Measurements from ENCODE around the gene ARHGAP9. TPM values are rescaled to one million over a fixed set of nuclear protein-coding genes. Genes with fewer than 3 reads are reported as not detected.
A peak's percentile ranks its signal among the peaks of the same experiment; 100 is the strongest.
"Not testable (repeated sequence)": the region's sequence is repeated elsewhere in the genome, so short reads cannot be mapped to it uniquely, and the experiment has no call there.

Gene ARHGAP9
- total RNA-seq, 4 donors from 2014 or later = 16.5 to 220 (median 28.2) TPM

- Histone ChIP-seq H3K4me1 (peaks cover 0 to 22% (median 9%) of the 10 kb centered on the region in 4 donors), H3K4me3 (no peak overlapping the region), H3K36me3 (peaks cover 0 to 62% (median 0%) of the 10 kb centered on the region in 3 donors)
Measured at GRCh38 chr12:57515934-57516541, 36.4 kb upstream of the ARHGAP9 start.

DNA sequence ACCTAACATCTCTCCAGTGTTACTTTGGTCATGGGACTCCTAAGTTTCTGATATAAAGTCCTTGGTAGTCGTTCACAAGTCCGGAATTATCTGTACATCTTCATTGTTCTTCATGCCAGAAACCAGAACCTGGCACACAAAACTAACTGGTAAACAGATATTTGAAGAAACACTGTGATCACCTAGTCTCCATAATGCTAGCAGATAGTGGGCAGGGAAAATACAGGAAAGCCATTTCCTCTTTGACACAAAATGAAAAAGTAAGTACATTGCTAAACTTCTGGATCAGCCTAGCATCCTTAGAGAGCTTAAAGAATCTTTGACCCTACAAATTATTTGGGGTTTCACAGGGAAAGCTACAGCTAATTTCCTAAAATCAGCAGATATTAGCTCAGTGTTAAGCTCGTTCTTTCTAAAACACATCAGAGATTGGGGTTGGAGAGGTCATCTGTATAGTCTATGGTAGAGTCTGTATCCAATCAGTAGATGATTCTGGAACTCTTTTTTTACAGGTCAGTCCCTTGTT lies 35.8 kb upstream of the ARHGAP9 start:
- peaks cover 0 to 62% (median 0%) of the 10 kb centered on the region in 3 donors for H3K36me3 ChIP-seq

More at GRCh38 chr12:57515934-57516541, 36.4 kb upstream of the ARHGAP9 start:
- TF ChIP-seq CTCF (IDR thresholded peaks at IDR 0.05) (no peak), POLR2A (IDR thresholded peaks at IDR 0.05) (no peak)
- Histone ChIP-seq H3K27me3 (no peaks in the 10 kb centered on the region), H3K9me3 (no peaks in the 10 kb centered on the region), H3K27ac (no peak overlapping the region)
- peak in 1 of 3 donors; percentile 8 for DNase-seq

GRCh38 chr12:57514720-57515407 lies 35.2 kb upstream of the ARHGAP9 start:
- Histone ChIP-seq H3K27ac (no peak overlapping the region), H3K4me3 (no peak overlapping the region), H3K4me1 (peaks cover 0 to 19% (median 9%) of the 10 kb centered on the region in 4 donors), H3K9me3 (no peaks in the 10 kb centered on the region), H3K36me3 (peaks cover 0 to 62% (median 0%) of the 10 kb centered on the region in 3 donors), H3K27me3 (no peaks in the 10 kb centered on the region)
- no peak for TF ChIP-seq POLR2A (IDR thresholded peaks at IDR 0.05)
- TF ChIP-seq CTCF (IDR thresholded peaks at IDR 0.05) = no peak
- DNase-seq = peak in 1 of 3 donors; percentile 26

More for the DNA sequence above, 35.8 kb upstream of the ARHGAP9 start:
- no peaks in the 10 kb centered on the region for H3K9me3 ChIP-seq
- TF ChIP-seq POLR2A (IDR thresholded peaks at IDR 0.05) = no peak
- no peak for TF ChIP-seq CTCF (IDR thresholded peaks at IDR 0.05)
- no peak overlapping the region for H3K4me3 ChIP-seq
- no peaks in the 10 kb centered on the region for H3K27me3 ChIP-seq
- DNase-seq = no peak
- H3K4me1 ChIP-seq = peaks cover 0 to 19% (median 9%) of the 10 kb centered on the region in 4 donors
- H3K27ac ChIP-seq = no peak overlapping the region

GRCh38 chr12:57514246-57514645 lies 34.6 kb upstream of the ARHGAP9 start:
- DNase-seq = peak in 1 of 3 donors; percentile 5
- Histone ChIP-seq H3K36me3 (peaks cover 0 to 66% (median 0%) of the 10 kb centered on the region in 3 donors), H3K4me1 (peaks cover 0 to 17% (median 6%) of the 10 kb centered on the region in 4 donors)
- not testable (repeated sequence) for H3K9me3 ChIP-seq, H3K27ac ChIP-seq, H3K27me3 ChIP-seq, H3K4me3 ChIP-seq

- not testable (repeated sequence) for DNase-seq, H3K27me3 ChIP-seq, H3K4me3 ChIP-seq, H3K27ac ChIP-seq, H3K9me3 ChIP-seq
- H3K4me1 ChIP-seq = peaks cover 0 to 11% (median 2%) of the 10 kb centered on the region in 4 donors
- peaks cover 0 to 72% (median 0%) of the 10 kb centered on the region in 3 donors for H3K36me3 ChIP-seq
Measured at GRCh38 chr12:57513677-57514076, 34.0 kb upstream of the ARHGAP9 start.

DNA sequence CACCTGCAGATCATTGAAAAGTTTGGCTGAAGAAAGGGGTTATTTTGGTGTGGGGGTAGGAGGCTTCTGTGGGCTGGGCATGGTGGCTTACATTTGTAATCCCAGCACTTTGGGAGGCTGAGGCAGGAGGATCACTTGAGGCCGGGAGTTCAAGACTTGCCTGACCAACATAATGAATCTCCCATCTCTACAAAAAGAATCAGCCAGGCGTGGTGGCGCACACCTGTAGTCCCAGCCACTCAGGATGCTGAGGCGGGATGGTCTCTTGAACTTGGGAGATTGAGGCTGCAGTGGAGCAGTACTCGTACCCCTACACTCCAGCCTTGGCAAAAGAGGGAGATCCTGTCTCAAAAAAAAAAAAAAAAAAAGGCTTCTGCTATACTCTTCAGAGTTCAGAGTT lies 33.6 kb upstream of the ARHGAP9 start:
- H3K4me1 ChIP-seq = peaks cover 0 to 7% (median 0%) of the 10 kb centered on the region in 4 donors
- no peak overlapping the region for H3K4me3 ChIP-seq
- no peaks in the 10 kb centered on the region for H3K9me3 ChIP-seq
- TF ChIP-seq POLR2A (IDR thresholded peaks at IDR 0.05) (no peak), CTCF (IDR thresholded peaks at IDR 0.05) (no peak)
- H3K27ac ChIP-seq = no peak overlapping the region
- DNase-seq = peak in 1 of 3 donors; percentile 28
- peaks cover 0 to 73% (median 0%) of the 10 kb centered on the region in 3 donors for H3K36me3 ChIP-seq
- H3K27me3 ChIP-seq = no peaks in the 10 kb centered on the region
